Measurements from ENCODE around the gene ELK3. TPM values are rescaled to one million over a fixed set of nuclear protein-coding genes. Genes with fewer than 3 reads are reported as not detected.

ELK3 gene
- total RNA-seq, 1 donor from 2014 or later: 60.8 TPM

GRCh38 chr12:96155181-96155580 is 39.0 kb upstream of the ELK3 start:
- no peak for TF ChIP-seq CTCF (IDR thresholded peaks at IDR 0.05)
- Mint-ChIP-seq H3K27me3 (no peaks in the 10 kb centered on the region), H3K4me1 (peaks cover 2% of the 10 kb centered on the region), H3K9me3 (no peaks in the 10 kb centered on the region), H3K27ac (no peak overlapping the region), H3K4me3 (no peak overlapping the region), H3K36me3 (ENCODE audit: low read depth) (no peaks in the 10 kb centered on the region)
- DNase-seq (no peak), ATAC-seq (ENCODE audit: low read depth) (no peak)
- POLR2A ChIA-PET: no interaction called here
- intact Hi-C loops (cut with micrococcal nuclease): no loop called here
- CTCF ChIA-PET: no interaction called here

- no peaks in the 10 kb centered on the region for H3K27me3 Mint-ChIP-seq
- ChIA-PET CTCF (no interaction called here), POLR2A (no interaction called here)
- no peak overlapping the region for H3K27ac Mint-ChIP-seq
- no peaks in the 10 kb centered on the region for H3K36me3 Mint-ChIP-seq (ENCODE audit: low read depth)
- no peaks in the 10 kb centered on the region for H3K9me3 Mint-ChIP-seq
- H3K4me1 Mint-ChIP-seq: peaks cover 2% of the 10 kb centered on the region
- DNase-seq (no peak), ATAC-seq (ENCODE audit: low read depth) (no peak)
- H3K4me3 Mint-ChIP-seq: no peak overlapping the region
- no peak for TF ChIP-seq CTCF (IDR thresholded peaks at IDR 0.05)
- intact Hi-C loops (cut with micrococcal nuclease): no loop called here
These were observed 38.4 kb upstream of the ELK3 start for GRCh38 chr12:96155781-96156180.

- ChIA-PET POLR2A (no interaction called here), CTCF (no interaction called here)
- DNase-seq (no peak), ATAC-seq (ENCODE audit: low read depth) (no peak)
- no peak for TF ChIP-seq CTCF (IDR thresholded peaks at IDR 0.05)
- Mint-ChIP-seq H3K4me1 (peaks cover 2% of the 10 kb centered on the region), H3K9me3 (no peaks in the 10 kb centered on the region), H3K36me3 (ENCODE audit: low read depth) (no peaks in the 10 kb centered on the region), H3K27me3 (no peaks in the 10 kb centered on the region), H3K4me3 (no peak overlapping the region), H3K27ac (no peak overlapping the region)
- intact Hi-C loops (cut with micrococcal nuclease): no loop called here
These were observed 38.0 kb upstream of the ELK3 start for GRCh38 chr12:96156211-96156610.

GRCh38 chr12:96157427-96157826 is 36.7 kb upstream of the ELK3 start:
- ChIA-PET POLR2A (interaction anchor here (0.9 kb wide), 1 partner anchor 34 kb away, joined by 3 read pairs; no protein-coding TSS in a partner anchor), CTCF (interaction anchor here (0.6 kb wide), 1 partner anchor 38 kb away, joined by 3 read pairs; no protein-coding TSS in a partner anchor)
- no peak for DNase-seq
- Mint-ChIP-seq H3K9me3 (no peaks in the 10 kb centered on the region), H3K27ac (no peak overlapping the region), H3K27me3 (no peaks in the 10 kb centered on the region), H3K4me3 (no peak overlapping the region), H3K36me3 (ENCODE audit: low read depth) (no peaks in the 10 kb centered on the region), H3K4me1 (peaks cover 2% of the 10 kb centered on the region)
- intact Hi-C loops (cut with micrococcal nuclease): no loop called here
- no peak for ATAC-seq (ENCODE audit: low read depth)
- TF ChIP-seq CTCF (IDR thresholded peaks at IDR 0.05): no peak

- Mint-ChIP-seq H3K4me1 (peaks cover 2% of the 10 kb centered on the region), H3K36me3 (ENCODE audit: low read depth) (no peaks in the 10 kb centered on the region), H3K27ac (no peak overlapping the region), H3K27me3 (no peaks in the 10 kb centered on the region), H3K4me3 (no peak overlapping the region), H3K9me3 (no peaks in the 10 kb centered on the region)
- CTCF ChIA-PET: no interaction called here
- ATAC-seq (ENCODE audit: low read depth): no peak
- no peak for DNase-seq
- intact Hi-C loops (cut with micrococcal nuclease): no loop called here
- TF ChIP-seq CTCF (IDR thresholded peaks at IDR 0.05): no peak
- POLR2A ChIA-PET: no interaction called here
These were observed 29.0 kb upstream of the ELK3 start for GRCh38 chr12:96164951-96165811.

Measured in activated B cell treated with CpG ODN at 0.5 μM for 24 hours (primary cell).